Fibroblast of peridontal ligament (primary cell): ENCODE results near the gene KDM7A.
A peak's percentile ranks its signal among the peaks of the same experiment; 100 is the strongest.
"Not testable (repeated sequence)": the region's sequence is repeated elsewhere in the genome, so short reads cannot be mapped to it uniquely, and the experiment has no call there.

ENCODE experiments used
- DNase-seq: peaks from one replicate; pipeline ENCODE4 v3.0.0-alpha.2; 2010; ENCODE audit errors: extremely low read depth

Gene KDM7A

GRCh38 chr7:140202942-140203341, 26.2 kb upstream of the KDM7A start:
- not testable (repeated sequence) for DNase-seq

DNA sequence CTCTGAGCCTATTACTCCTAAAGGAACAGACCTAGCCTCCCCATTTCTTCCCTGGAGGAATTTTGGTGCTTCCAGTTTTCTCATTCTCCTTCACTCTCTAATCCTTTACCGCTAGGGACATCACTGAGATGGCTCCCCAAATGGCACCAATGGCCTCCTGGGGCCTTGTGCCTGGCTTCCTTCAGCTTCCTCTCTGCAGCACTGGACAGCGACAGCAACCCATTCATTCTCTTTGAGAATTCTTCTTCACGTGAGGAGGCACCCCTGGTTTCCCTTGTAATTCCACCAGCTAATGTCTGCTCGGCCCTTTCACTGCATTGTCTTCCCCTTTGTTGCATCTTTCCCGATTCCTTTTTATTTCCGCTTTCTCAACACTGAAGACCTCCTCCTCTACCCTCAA, 24.6 kb upstream of the KDM7A start:
- DNase-seq: no peak

DNA sequence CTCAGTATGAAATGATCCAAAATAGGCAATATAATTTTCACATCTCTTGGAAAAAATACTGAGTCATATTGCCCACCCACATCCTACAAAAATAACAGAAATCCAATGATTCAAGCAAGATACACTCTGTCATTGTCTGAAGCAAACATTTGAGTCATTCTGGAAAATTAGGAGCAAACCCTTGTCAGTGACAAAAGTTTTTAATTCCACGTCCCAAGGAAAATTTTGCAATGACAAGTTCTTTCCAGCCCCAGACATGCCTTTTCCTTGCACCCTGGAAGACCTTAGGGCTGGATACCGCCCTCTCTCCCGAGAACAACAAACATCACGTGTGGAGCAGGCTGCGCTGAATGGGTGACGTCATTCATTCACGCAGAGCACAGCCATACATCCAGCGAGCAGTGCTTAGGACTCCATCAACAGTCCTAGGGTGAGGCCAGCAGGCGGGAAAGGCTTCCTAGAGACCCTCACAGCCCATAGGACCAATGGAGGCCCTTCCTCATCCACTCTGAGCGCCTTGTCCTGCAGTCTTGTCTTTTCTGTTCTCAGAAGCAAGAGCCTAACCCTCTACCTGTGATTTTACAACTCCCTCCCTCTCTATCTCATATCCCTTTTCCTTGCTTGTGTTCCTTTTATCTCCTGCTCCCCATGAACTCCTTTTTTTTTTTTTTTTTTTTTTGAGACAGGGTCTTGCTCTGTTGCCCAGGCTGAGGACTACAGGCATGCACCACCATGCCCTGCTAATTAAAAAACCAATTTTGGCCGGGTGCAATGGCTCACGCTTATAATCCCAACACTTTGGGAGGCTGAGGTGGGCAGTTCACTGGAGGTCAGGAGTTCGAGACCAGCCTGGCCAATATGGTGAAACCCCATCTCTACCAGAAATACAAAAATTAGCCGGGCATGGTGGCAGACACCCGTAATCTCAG, 23.5 kb upstream of the KDM7A start:
- DNase-seq: peak; percentile 28

DNA sequence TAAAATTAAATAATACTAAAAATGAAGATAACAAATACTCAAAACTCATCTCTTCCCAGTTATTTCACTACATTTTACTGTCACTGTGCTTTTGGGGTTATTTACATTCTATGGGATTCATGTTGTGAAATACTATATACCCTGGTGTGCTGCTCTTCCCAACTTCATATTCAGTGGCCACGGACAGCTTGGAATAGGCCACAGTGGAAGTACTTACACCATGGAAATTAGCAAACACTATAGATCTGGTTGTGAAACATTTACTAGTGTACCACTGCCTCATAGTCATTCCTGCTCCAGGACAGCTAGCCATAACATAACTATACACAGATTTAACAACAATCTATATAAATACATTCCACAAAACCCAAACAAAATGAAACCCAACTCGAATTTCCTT, 21.2 kb upstream of the KDM7A start:
- DNase-seq: no peak

DNA sequence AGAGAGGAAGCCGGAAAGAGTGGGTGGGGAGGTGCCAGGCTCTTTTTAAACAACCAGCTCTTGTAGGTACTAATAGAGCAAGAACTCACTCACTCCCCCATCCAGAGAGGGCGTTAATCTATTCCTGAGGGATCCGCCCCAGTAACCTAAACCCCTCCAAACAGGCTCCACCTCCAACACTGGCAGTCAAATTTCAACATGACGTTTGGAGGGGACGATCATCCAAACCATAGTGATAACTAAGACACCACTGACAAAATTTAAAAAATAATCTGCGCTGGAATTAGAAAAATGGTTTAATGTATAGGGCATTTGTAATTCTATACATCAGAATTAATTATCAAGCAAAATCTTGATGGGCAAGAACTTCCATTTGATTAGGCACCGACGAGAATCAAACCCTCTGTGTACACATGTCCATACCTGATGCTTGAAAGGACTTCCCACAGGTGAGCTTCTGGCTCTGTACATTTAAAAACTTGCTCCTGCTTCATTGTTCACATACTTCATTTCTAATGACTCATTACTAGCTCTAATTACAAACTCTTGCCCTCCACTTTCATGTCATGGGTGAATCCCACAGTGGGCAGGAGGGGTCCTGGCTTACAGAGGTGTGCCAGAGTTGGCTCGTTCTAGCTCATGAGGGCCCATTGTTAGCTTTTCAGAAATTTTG, 20.6 kb upstream of the KDM7A start:
- no peak for DNase-seq

- peak; percentile 44 for DNase-seq
Measured at GRCh38 chr7:140196361-140197217, 19.8 kb upstream of the KDM7A start.

GRCh38 chr7:140195859-140196258, 19.1 kb upstream of the KDM7A start:
- DNase-seq: no peak

DNA sequence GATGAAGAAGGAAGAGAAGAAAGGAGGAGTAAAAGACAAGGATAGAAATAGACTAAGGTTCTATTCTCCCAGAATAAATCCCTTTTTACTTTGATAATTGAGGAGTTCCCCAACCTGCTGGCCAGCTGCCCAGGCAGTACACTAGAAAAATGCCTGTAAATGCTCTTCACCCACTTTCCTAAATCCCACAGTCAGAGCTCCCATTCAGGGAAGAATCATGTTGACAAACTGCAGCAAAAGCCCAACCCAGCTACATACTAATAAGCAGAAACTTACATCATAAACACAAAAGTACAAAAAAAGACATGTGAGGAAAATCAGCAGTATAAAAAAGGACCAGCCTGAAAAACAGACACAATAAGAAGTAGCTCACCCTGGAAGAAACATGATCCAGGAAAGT, 15.8 kb upstream of the KDM7A start:
- no peak for DNase-seq

- DNase-seq: no peak
Measured at GRCh38 chr7:140192176-140192575, 15.4 kb upstream of the KDM7A start.

- no peak for DNase-seq
Measured at GRCh38 chr7:140190588-140190987, 13.8 kb upstream of the KDM7A start.

GRCh38 chr7:140189917-140190316, 13.1 kb upstream of the KDM7A start:
- DNase-seq: no peak

- no peak for DNase-seq
Measured at GRCh38 chr7:140182917-140183316, 6.1 kb upstream of the KDM7A start.

DNA sequence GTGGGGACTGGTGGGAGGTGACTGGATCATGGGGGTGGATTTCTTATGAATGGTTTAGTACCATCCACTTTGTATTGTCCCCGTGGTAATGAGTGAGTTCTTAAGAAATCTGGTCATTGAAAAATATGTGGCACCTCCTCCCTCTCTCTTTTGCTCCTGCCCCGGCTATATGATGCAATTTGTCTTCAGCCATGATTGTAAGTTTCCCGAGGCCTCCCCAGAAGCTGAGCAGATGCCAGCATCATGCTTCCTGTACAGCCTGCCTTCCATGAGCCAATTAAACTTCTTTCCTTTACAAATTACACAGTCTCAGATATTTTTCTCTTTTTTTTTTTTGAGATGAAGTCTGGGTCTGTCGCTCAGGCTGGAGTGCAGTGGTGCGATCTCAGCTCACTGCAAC, 2.6 kb upstream of the KDM7A start:
- DNase-seq: no peak

DNA sequence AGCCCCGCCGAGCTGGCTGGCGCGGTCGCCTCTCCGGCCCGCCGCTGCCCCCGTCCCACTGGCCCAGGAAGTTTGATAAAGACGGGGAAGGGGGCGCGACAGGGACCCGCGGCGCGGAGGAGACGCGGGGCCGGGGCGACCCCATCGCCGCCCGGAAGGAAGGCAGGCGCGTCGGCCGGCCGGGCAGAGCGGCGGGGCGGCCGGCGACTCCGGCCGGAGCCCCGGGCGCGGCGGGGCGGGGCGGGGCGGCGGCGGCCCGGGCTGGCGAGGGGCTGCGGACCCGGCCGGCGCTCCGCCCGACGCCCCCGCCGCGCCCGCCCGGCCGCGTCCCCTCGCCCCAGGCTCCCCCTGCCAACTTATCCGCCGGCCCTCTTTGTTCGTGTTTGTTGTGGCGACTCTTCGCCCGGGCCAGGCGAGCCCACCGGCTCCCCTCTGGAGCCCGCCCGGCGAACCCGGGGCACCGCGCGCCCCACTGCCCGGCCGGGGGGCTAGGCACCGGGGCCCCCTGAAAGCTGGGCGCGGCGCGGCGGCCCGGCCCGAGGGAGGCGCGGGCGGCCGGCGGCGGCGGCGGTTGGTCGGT, 571 bp downstream of the KDM7A start:
- DNase-seq: no peak

- DNase-seq: peak; percentile 91
Measured at GRCh38 chr7:140175221-140176121, 1.3 kb downstream of the KDM7A start.

GRCh38 chr7:140174217-140174616, 2.6 kb downstream of the KDM7A start:
- DNase-seq: no peak

- no peak for DNase-seq
Measured at GRCh38 chr7:140170375-140170774, 6.4 kb downstream of the KDM7A start.

GRCh38 chr7:140168816-140169215, 8.0 kb downstream of the KDM7A start:
- DNase-seq: no peak

DNA sequence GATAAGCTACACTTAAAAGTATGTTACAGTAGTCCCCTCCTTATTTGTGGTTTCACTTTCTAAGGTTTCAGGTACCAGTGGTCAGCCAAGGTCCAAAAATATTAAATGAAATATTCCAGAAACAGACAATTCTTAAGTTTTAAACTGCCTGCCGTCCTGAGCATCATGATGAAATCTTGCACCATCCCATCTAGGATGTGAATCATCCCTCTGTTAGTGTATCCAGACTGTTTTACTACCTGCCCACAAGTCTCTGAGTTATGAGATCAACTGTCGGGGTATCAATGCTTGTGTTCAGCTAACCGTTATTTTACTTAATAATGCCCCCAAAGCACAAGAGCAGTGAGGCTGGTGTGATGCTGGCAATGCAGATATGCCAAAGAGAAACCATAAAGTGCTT, 11.4 kb downstream of the KDM7A start:
- peak; percentile 70 for DNase-seq

GRCh38 chr7:140162081-140162480, 14.7 kb downstream of the KDM7A start:
- DNase-seq: not testable (repeated sequence)

- DNase-seq: no peak
Measured at GRCh38 chr7:140161047-140161446, 15.7 kb downstream of the KDM7A start.
